GM18520 (cell line): ENCODE measurements around the gene MDGA2.
"Not testable (repeated sequence)": the region's sequence is repeated elsewhere in the genome, so short reads cannot be mapped to it uniquely, and the experiment has no call there.

ENCODE experiments used
- ATAC-seq: cut with Tn5 transposase; IDR thresholded peaks from one replicate; pipeline ENCODE4 v1.9.1; 2021; ENCODE audit not compliant: unreplicated experiment

Gene MDGA2

DNA sequence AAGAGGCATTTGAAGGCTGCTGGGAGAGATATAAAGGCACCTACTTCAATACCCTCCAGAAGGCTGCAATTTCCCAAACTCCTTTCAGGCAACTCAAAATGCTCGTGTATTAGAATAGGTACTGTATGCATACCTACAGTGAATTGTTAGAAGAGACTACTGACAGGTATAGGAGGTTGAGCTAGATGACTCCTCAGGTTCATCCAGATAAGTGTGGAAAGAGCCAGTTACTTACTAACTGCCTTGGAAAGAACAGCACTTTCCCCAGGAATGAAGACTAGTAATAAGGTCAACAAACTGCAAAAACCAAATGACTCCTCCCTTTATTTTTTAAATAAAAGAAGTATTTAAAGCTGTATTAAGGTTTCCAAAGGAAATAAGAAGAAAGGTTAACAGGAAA is 429.0 kb downstream of the MDGA2 start:
- ATAC-seq: no peak

- not testable (repeated sequence) for ATAC-seq
These were observed 432.8 kb downstream of the MDGA2 start for GRCh38 chr14:47242579-47242978.

DNA sequence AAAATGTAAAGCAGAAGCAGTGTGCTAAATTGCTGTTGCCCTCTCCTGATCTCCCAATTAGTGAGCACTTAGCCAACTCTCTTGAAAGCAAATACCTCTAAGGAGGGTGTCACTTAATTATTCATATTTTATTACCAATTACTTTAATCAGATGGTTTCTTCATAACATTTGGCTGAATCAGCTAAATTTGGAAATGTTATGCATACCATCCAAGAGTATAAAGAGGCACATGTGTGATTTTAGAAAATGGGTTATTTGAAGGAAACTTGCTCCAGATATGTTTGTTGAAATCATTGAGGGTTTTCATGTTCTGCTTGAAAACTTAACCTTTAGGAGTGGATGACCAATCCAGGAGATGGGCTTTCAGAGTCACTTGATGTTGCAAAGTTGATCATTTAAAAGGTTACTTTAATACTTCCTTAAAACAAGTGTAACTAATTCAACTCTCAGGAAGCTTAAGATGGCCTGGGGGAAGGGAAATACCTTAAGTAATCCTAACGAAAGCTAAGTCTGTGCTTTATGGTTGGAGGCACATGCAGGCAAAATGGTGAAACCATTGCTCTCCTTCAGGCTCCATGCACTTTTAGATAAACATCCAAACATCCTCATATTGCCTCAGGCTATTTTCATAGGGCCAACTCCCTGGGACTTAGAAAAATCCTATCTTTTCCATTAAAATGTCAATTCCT is 434.5 kb downstream of the MDGA2 start:
- no peak for ATAC-seq

DNA sequence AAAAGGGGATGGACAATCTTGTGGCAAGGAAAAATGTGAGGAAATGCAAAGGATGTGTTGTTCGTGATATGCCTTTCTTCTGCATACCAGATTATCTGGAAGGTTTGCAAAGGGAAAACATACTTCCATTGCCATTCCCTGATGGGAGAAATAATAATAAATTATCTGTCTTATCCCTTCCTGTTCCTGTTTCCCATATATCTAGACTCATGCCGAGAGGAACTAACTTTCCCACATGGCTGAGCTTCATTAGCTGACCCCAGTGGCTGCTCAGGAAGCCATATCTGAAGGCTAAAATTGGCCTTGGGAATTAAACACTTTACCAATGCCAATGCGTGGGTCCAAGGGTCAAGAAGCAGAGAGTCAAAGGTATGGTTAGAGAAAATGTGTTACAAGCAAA is 439.8 kb downstream of the MDGA2 start:
- ATAC-seq: no peak

- ATAC-seq: no peak
These were observed 448.4 kb downstream of the MDGA2 start for GRCh38 chr14:47226877-47227520.

DNA sequence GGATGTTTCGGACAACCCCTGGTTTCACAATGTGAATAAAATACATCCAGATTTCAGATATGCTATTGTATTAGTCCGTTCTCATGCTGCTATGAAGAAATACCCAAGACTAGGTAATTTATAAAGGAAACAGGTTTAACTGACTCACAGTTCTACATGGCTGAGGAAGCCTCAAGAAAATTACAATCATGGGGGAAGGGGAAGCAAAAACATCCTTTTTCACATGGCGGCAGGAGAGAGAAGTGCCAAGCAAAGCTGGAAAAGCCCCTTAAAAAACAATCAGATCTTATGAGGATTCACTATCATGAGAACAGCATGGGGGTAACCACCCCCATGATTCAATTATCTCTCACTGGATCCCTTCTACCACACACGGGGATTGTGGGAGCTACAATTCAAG is 451.7 kb downstream of the MDGA2 start:
- ATAC-seq: no peak

DNA sequence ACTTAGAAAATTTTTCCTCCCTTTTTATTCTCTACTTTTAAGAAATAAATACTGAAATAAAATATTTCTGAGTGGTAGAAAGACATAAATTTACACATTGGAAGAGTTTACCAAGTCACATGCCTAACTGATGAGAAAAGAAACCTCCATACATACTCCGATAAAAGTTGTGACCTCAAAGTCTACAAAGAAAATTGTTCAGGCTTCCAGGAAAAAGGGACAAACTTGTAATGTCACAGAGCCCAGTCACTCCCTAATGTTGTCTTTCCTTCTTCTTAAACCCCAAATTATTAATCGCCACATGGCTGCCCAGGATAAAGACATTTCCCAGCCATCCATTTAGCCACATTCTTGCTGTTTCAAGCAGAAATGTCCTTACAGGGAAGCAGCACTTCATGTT is 455.3 kb downstream of the MDGA2 start:
- ATAC-seq: no peak

- ATAC-seq: no peak
These were observed 464.1 kb downstream of the MDGA2 start for GRCh38 chr14:47211263-47211662.

- no peak for ATAC-seq
These were observed 465.3 kb downstream of the MDGA2 start for GRCh38 chr14:47210099-47210498.

DNA sequence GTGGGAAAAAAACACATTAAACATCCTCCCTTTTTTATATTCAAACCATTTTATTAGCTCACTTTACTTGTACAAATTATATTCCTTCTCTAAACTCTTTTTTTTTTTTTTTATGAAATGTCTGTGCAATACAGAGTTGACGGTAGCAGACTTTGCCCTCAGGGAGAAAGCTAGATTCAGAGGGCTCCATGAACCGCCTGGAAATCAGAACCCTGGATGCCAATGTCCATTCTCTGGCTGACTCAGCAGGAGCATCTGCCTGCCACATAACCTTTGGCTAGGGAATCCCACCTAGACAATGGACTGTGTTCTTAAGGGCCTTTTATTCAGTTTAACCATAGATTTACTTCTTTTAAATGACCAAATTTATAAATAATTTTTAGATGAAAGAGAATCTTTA is 467.0 kb downstream of the MDGA2 start:
- ATAC-seq: no peak

GRCh38 chr14:47207617-47208016 is 467.8 kb downstream of the MDGA2 start:
- no peak for ATAC-seq

GRCh38 chr14:47200740-47201139 is 474.7 kb downstream of the MDGA2 start:
- no peak for ATAC-seq

DNA sequence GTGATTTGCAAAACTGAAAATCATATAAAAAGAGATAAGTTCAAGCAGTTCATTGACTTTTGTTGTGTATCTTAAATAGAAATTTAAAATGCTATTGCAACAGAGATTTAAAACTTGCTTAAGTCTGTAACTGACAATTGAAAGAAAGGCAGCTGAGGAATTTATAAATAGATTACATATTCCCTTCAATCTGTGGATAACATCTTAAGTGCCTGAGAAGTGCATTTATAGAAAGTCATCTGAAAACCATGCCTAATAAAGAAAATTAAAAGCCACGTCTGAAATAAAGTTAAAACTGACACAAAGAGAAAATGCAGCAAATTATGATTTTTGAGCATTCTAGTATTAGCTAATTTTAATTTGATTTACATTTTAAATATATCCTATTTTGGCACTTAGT is 479.8 kb downstream of the MDGA2 start:
- no peak for ATAC-seq

- ATAC-seq: no peak
These were observed 481.4 kb downstream of the MDGA2 start for GRCh38 chr14:47194055-47194454.

DNA sequence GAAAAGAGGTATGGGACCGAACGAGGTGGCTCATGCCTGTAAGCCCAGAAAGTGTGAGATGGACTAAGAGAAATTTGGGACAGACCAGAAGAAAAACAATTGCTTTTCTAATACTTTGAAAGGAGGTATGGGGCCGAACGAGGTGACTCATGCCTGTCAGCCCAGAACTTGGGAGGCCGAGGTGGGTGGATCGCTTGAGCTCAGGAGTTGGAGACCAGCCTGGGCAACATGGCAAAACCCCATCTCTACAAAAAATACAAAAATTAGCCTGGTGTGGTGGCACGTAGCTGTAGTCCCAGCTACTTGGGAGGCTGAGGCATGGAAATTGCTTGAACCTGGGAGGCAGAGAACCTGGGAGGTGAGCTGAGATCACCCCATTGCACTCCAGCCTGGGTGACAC is 483.2 kb downstream of the MDGA2 start:
- not testable (repeated sequence) for ATAC-seq

DNA sequence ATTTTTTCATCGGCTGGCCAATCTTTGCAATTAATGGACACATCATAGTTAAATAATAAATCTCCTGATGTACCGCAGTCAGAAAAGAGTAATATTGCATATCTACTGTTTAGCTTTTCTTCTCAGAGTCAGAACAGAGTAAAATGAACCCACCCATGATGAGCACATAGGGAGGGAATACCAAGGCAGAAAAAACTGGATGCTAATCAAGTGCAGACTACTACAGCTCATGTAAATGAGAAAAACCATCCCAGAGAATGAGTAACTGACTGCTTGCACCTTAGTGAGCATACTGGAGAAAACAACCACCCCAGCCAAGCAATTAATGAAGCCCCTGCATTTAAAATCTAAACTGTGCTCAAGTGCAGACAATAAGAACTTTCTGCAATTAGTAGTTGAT is 483.7 kb downstream of the MDGA2 start:
- ATAC-seq: no peak

GRCh38 chr14:47189911-47190484 is 485.4 kb downstream of the MDGA2 start:
- no peak for ATAC-seq

DNA sequence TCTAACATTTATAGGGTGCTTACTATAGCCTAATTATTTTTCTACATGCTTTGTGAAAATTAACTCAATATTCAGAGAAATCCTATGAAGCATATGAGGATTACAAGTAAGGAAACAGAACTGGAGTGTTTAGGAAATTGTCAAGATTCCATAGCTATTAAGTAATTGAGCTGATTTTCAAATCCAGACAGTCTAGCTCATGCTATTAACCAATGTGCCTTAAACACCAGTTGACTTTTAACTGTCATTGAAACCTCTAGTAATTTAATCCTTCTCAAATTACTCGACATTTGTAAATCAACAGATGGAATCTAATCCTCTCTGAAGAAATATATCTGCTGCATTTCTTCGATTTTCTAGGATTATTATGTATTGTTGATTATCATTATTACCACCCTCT is 488.9 kb downstream of the MDGA2 start:
- no peak for ATAC-seq

DNA sequence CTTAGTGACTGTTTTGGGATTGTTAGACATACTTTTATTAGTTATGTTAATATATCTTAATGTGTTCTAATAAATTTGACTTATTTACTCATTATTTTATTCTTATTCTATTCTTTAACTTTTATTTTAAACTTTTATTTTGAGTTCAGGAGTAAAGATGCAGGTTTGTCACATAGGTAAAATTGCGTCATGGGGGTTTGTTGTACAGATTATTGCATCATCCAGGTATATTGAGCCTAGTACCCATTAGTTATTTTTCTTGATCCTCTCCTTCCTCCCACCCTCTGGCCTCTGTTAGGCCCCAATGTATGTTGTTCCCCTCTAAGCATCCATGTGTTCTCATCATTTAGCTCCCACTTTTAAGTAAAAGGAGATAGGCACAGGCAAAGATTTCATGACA is 495.5 kb downstream of the MDGA2 start:
- no peak for ATAC-seq

- ATAC-seq: not testable (repeated sequence)
These were observed 503.5 kb downstream of the MDGA2 start for GRCh38 chr14:47171896-47172295.

DNA sequence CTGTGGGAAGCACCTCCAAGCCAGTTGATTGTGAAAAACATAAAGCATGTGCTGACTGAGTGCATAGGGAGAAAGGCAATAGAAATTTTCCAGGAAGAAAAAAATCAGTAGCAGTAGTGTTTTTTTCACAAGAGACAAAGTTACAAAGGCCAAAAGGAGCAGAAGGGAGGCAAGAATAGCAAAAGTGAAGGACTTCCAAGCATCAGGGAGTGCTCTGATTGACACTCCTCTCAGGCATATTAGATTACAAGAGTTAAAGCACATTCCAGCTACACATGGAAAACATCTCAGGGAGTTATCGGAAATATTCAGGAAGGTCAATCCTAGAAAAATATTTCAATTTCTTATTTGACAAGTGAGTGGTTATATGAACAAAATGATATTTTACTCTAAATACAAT is 508.0 kb downstream of the MDGA2 start:
- no peak for ATAC-seq

DNA sequence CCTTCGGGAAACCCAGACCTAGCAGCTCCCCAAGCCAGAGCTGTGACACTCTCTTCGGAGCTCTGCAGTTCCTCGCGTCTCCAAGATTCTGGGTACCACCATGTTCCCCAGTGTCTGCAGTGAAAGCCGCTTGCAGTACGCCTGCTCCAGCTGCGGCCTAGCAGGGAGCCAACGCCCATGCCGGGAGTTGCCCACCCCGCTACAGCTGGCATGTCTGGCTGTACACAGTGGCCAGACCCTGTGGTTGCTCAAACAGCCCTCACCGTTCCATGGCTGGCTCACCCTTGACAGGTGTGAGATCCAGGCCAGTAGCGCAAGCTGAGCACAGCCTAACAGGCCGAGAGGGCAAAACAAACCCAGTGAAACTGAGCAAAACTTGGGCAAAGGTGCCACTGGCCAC is 520.0 kb downstream of the MDGA2 start:
- ATAC-seq: no peak
